Right lobe of liver (tissue), 6 donors: ENCODE measurements around the gene AOAH. TPM values are rescaled to one million over a fixed set of nuclear protein-coding genes. Genes with fewer than 3 reads are reported as not detected.

Source experiments
- ATAC-seq, 4 donors: fragments of 200-7000 bp; cut with Tn5 transposase; one replicate each; pipeline ENCODE4 v1.9.1; 2020; ENCODE audit warnings: mild to moderate bottlenecking in 4 of 4, moderate library complexity in 4 of 4
- DNase-seq, 3 donors: peaks; one replicate each; pipeline ENCODE4 v3.0.0-alpha.2; 2020
- H3K27ac ChIP-seq, 3 donors: fragments of 200-600 bp; one replicate each; pipeline ENCODE4 v1.8.0; 2022
- H3K27me3 ChIP-seq, 2 donors: fragments of 200-600 bp; one replicate each; pipeline ENCODE4 v1.8.0; 2022
- H3K36me3 ChIP-seq, 4 donors: fragments of 200-600 bp; sonication (generic) in 1 of 4; one replicate each; pipeline versions ENCODE4 v1.5.1 to v1.8.0; 2017 to 2022; ENCODE audit warnings: control low read depth in 1 of 4
- H3K4me1 ChIP-seq, 4 donors: fragments of 200-600 bp; sonication (generic) in 1 of 4; one replicate each; pipeline versions ENCODE4 v1.5.1 to v1.8.0; 2017 to 2022; ENCODE audit warnings: control low read depth in 1 of 4
- H3K4me3 ChIP-seq, 3 donors: fragments of 200-600 bp; one replicate each; pipeline ENCODE4 v1.8.0; 2022
- H3K9me3 ChIP-seq, 4 donors: fragments of 200-600 bp; sonication (generic) in 1 of 4; one replicate each; pipeline versions ENCODE4 v1.5.1 to v1.8.0; 2017 to 2022; ENCODE audit warnings: control low read depth in 1 of 4
- POLR2A ChIP-seq: fragments of 450-650 bp; IDR thresholded peaks from one replicate; pipeline ENCODE4 v1.6.1; 2017; ENCODE audit warnings: antibody characterized with exemption, mild to moderate bottlenecking
- WGBS: methylation state at CpG from one replicate; pipeline ENCODE4 v1.1.6; 2018; ENCODE audit warnings: low coverage, low lambda C conversion rate; ENCODE audit not compliant: insufficient coverage; ENCODE audit errors: missing lambda C conversion rate; 5-methylcytosine and 5-hydroxymethylcytosine counted together
- intact Hi-C, 2 donors: fragments of 100-400 bp; cut with DNase I; formaldehyde crosslinking; loops; one replicate each; pipeline versions ENCODE4 v1.11.2 to v1.14.1; 2022
- total RNA-seq, 6 experiments: library from RNA; depleted of rRNA in 2 of 6; stranded (reverse); fragments of >200 nt in 2 of 6; fragmentation: NEBNext Ultra II Directional in 3 of 6; extraction: Animal tissue kit (Norgen Biotek cat#: 25700) in 3 of 6; gene quantifications; one replicate each; pipeline versions ENCODE4 v1.1.0 to v1.2.4, GENCODE V29; 2016 to 2023
- TF ChIP-seq, protein P1 (sequence below), 4 donors: fragments of 200-600 bp in 3 of 4; fragments of 450-650 bp in 1 of 4; IDR thresholded peaks; one replicate each; pipeline versions ENCODE4 v1.5.1 to v1.8.0; 2016 to 2022; ENCODE audit warnings: antibody characterized with exemption in 4 of 4, mild to moderate bottlenecking in 2 of 4
- donor health status: DM: no; HTN: yes; CAD: no.
- donor health status: DM: no; HTN: no; CAD: no.
- donor health status: DM: no; HTN: no; CAD: no.
- donor health status: DM: no; HTN: yes; CAD: no.
- donor health status: DM: no; HTN: yes; CAD: no.

The AOAH gene
- total RNA-seq, 6 experiments from 2014 or later: 2.9 to 11.3 (median 6.4) TPM

- Histone ChIP-seq H3K27ac (no peak overlapping the region), H3K4me3 (no peak overlapping the region), H3K27me3 (no peaks in the 10 kb centered on the region), H3K4me1 (peaks cover 0 to 9% (median 0%) of the 10 kb centered on the region in 4 donors), H3K9me3 (no peaks in the 10 kb centered on the region), H3K36me3 (no peaks in the 10 kb centered on the region)
- intact Hi-C loops: no loop called here
- DNase-seq (no peak), ATAC-seq (no peak)
- TF ChIP-seq, protein P1, sequence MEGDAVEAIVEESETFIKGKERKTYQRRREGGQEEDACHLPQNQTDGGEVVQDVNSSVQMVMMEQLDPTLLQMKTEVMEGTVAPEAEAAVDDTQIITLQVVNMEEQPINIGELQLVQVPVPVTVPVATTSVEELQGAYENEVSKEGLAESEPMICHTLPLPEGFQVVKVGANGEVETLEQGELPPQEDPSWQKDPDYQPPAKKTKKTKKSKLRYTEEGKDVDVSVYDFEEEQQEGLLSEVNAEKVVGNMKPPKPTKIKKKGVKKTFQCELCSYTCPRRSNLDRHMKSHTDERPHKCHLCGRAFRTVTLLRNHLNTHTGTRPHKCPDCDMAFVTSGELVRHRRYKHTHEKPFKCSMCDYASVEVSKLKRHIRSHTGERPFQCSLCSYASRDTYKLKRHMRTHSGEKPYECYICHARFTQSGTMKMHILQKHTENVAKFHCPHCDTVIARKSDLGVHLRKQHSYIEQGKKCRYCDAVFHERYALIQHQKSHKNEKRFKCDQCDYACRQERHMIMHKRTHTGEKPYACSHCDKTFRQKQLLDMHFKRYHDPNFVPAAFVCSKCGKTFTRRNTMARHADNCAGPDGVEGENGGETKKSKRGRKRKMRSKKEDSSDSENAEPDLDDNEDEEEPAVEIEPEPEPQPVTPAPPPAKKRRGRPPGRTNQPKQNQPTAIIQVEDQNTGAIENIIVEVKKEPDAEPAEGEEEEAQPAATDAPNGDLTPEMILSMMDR (IDR thresholded peaks at IDR 0.05): no peak
- no peak for TF ChIP-seq POLR2A
- 78% methylated on average over 5 of the region's 5 CpGs for WGBS
Measured at GRCh38 chr7:36712015-36712414, 12.3 kb downstream of the AOAH start.

DNA sequence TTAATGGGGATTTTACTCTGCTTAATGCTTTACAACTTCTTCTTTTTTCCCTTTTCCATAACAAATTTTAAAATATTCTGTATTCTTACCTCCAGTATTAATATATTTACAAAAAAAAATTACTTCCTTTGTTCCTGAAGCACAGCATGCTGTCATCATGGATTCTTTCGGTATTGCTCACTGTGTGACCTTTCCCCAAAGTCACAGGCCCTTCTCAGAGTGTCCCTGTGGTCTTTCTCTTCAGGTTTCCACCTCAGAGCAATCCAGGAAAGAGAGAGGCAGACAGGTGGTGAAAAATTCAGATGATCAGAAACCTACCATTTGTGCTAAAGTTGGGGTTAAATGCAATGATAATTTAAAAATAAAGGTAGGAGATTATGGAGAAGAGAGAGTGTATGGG lies 13.0 kb downstream of the AOAH start:
- intact Hi-C loops: no loop called here

DNA sequence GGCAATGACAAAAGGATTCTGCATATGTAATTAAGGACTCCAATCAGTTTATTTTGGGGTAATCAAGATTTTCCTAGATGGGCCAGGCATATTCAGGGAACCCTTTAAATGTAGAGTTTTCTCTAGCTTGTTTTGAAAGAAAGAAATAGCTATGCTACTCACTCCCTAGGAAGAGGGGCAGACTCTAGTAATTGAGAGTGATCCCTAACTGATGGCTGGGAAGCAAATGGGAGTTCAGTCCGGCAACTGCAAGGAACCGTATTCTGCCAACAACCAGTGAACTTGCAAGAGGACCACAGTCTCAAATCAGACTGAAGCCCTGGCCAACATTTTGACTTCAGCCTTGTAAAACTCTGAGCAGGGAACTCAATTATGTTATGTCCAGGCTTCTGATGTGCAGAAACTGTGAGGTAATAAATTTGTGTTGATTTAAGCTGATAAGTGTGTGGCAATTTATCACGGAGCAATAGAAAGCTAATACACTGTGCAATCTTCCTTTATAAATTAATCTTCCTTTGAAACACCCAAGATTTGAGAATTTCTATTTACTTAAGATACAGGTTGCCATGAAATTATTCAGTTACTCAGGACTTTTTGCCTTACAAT lies 14.0 kb downstream of the AOAH start:
- ATAC-seq: peak; percentile 45 to 94 (median 66)
- no peak for TF ChIP-seq POLR2A
- no peak overlapping the region for H3K27ac ChIP-seq
- no peak for DNase-seq
- H3K4me3 ChIP-seq: no peak overlapping the region
- H3K36me3 ChIP-seq: no peaks in the 10 kb centered on the region
- H3K27me3 ChIP-seq: no peaks in the 10 kb centered on the region
- 33% methylated on average over 3 of the region's 3 CpGs for WGBS
- intact Hi-C loops: no loop called here
- no peaks in the 10 kb centered on the region for H3K9me3 ChIP-seq
- H3K4me1 ChIP-seq: peaks cover 0 to 9% (median 0%) of the 10 kb centered on the region in 4 donors

More for the DNA sequence above, 13.0 kb downstream of the AOAH start:
- DNase-seq (no peak), ATAC-seq (peak in 1 of 4 donors; percentile 65)
- no peak overlapping the region for H3K4me3 ChIP-seq
- no peaks in the 10 kb centered on the region for H3K9me3 ChIP-seq
- no peak for TF ChIP-seq POLR2A
- TF ChIP-seq, protein P1 (IDR thresholded peaks at IDR 0.05): no peak
- no peaks in the 10 kb centered on the region for H3K27me3 ChIP-seq
- H3K4me1 ChIP-seq: peaks cover 0 to 9% (median 0%) of the 10 kb centered on the region in 4 donors
- no peaks in the 10 kb centered on the region for H3K36me3 ChIP-seq
- no peak overlapping the region for H3K27ac ChIP-seq
- WGBS: 67% methylated on average over 1 of the region's 1 CpG

DNA sequence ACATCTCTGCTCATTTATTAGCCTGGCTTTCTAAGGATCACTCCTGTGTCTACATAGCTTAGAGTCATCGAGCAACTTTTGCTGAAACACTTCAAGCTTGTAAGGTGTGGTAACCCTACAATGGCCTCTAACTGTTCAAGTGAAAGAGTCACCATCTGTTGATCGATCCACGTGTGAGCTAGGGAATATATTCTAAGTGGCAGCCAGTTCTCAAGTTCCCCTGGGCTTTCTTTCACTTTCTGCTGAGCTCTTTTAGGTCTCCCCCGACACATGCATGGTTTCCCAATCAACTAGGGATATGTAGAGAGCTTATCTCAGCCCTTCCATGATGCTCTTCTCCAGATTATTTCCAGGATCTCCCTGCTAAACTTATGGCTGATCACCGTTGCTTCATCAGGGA lies 15.5 kb downstream of the AOAH start:
- peak in 2 of 4 donors; percentile 23 to 46 for ATAC-seq

GRCh38 chr7:36707898-36708297 lies 16.4 kb downstream of the AOAH start:
- DNase-seq (no peak), ATAC-seq (no peak)
- no peaks in the 10 kb centered on the region for H3K27me3 ChIP-seq
- TF ChIP-seq POLR2A: no peak
- TF ChIP-seq, protein P1 (IDR thresholded peaks at IDR 0.05): no peak
- no peaks in the 10 kb centered on the region for H3K36me3 ChIP-seq
- intact Hi-C loops: no loop called here
- no peak overlapping the region for H3K27ac ChIP-seq
- no peak overlapping the region for H3K4me3 ChIP-seq
- peaks cover 0 to 9% (median 0%) of the 10 kb centered on the region in 4 donors for H3K4me1 ChIP-seq
- WGBS: 77% methylated on average over 4 of the region's 4 CpGs
- H3K9me3 ChIP-seq: no peaks in the 10 kb centered on the region

More for the DNA sequence above, 15.5 kb downstream of the AOAH start:
- Histone ChIP-seq H3K4me3 (no peak overlapping the region), H3K9me3 (no peaks in the 10 kb centered on the region), H3K4me1 (peaks cover 0 to 9% (median 0%) of the 10 kb centered on the region in 4 donors), H3K36me3 (no peaks in the 10 kb centered on the region), H3K27ac (no peak overlapping the region), H3K27me3 (no peaks in the 10 kb centered on the region)
- WGBS: 85% methylated on average over 5 of the region's 5 CpGs
- TF ChIP-seq, protein P1 (IDR thresholded peaks at IDR 0.05): no peak
- no peak for TF ChIP-seq POLR2A
- intact Hi-C loops: no loop called here
- no peak for DNase-seq
